Gastrocnemius medialis (tissue), 4 donors: ENCODE measurements around the gene CHCHD6. TPM values are rescaled to one million over a fixed set of nuclear protein-coding genes. Genes with fewer than 3 reads are reported as not detected.

Experiments used
- ATAC-seq, 2 donors: fragments of 150-250 bp; one replicate each; pipeline ENCODE4 v1.9.1; 2016
- DNase-seq, 2 donors: peaks; one replicate each; pipeline ENCODE4 v3.0.0-alpha.2; 2019
- H3K27ac ChIP-seq, 4 donors: fragments of 200-600 bp; sonication (generic); 1 replicate in 1 of 4; 2 replicates in 3 of 4; pipeline ENCODE4 v1.5.1; 2016 to 2018; ENCODE audit warnings: mild to moderate bottlenecking in 2 of 4, moderate library complexity in 1 of 4
- H3K27me3 ChIP-seq, 3 donors: fragments of 200-600 bp; sonication (generic) in 2 of 3; 1 replicate in 1 of 3; 2 replicates in 2 of 3; pipeline versions ENCODE4 v1.5.1 to v1.6.0; 2016 to 2019; ENCODE audit warnings: mild to moderate bottlenecking in 1 of 3, moderate library complexity in 1 of 3
- H3K36me3 ChIP-seq, 2 donors: fragments of 200-600 bp; sonication (generic) in 1 of 2; one replicate each; pipeline ENCODE4 v1.5.1; 2017 to 2018
- H3K4me1 ChIP-seq, 2 donors: fragments of 200-600 bp; sonication (generic) in 1 of 2; one replicate each; pipeline ENCODE4 v1.5.1; 2016 to 2017; ENCODE audit warnings: mild to moderate bottlenecking in 2 of 2
- H3K4me3 ChIP-seq, 4 donors: fragments of 200-600 bp; sonication (generic) in 3 of 4; 1 replicate in 1 of 4; 2 replicates in 3 of 4; pipeline ENCODE4 v1.5.1; 2016 to 2019; ENCODE audit warnings: mild to moderate bottlenecking in 2 of 4
- H3K9me3 ChIP-seq, 3 donors: fragments of 200-600 bp; sonication (generic) in 2 of 3; 1 replicate in 1 of 3; 2 replicates in 2 of 3; pipeline ENCODE4 v1.5.1; 2016 to 2019
- POLR2A ChIP-seq, 2 donors: fragments of 450-650 bp; IDR thresholded peaks; one replicate each; pipeline ENCODE4 v1.6.1; 2017; ENCODE audit warnings: antibody characterized with exemption in 2 of 2, mild to moderate bottlenecking in 2 of 2, moderate library complexity in 2 of 2
- in situ Hi-C, 4 donors: fragments of 200-750 bp; cut with MboI; loops; one replicate each; pipeline versions ENCODE4 v1.15.0 to v1.8.0; 2017; ENCODE audit warnings: low sequenced_read_pairs in 4 of 4
- intact Hi-C: fragments of 100-400 bp; cut with DNase I; formaldehyde crosslinking; loops from one replicate; pipeline ENCODE4 v1.15.1; 2023; ENCODE audit warnings: low total_unique reads
- total RNA-seq, 4 donors: library from RNA; depleted of rRNA; stranded (reverse); fragments of >200 nt; gene quantifications; one replicate each; pipeline versions ENCODE4 v1.1.0 to v1.2.3, GENCODE V29; 2016
- TF ChIP-seq, protein P1 (sequence below), 5 experiments: fragments of 450-650 bp in 3 of 5; fragments of 200-600 bp in 2 of 5; sonication (generic) in 2 of 5; IDR thresholded peaks in 4 of 5; conservative IDR thresholded peaks in 1 of 5; 1 replicate in 4 of 5; 2 replicates in 1 of 5; pipeline ENCODE4 v1.5.1; 2016 to 2019; ENCODE audit warnings: antibody characterized with exemption in 5 of 5, mild to moderate bottlenecking in 3 of 5, moderate library complexity in 3 of 5

The CHCHD6 gene
- total RNA-seq, 4 donors from 2014 or later, result 2.7 to 4.2 (median 3.4) TPM

DNA sequence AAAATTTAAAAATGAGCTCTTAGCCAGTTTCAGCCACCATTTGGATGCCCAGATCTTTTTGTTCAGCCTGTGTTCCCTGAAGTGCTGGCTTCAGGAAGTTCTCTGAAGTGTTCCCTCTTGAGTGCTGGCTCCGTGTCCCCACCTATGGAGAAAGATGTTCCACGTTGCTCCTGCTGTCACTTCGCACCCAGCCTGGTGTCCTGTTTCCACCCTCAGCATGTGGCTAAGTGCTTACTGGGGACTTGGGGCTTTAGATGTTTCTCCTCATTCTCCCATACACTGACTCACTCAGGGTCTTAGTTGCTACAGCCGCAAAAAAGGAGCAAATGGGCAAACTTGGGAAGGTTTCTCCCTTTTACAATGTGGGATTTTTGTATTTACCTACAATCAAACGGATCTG is 16.6 kb downstream of the CHCHD6 start:
- Histone ChIP-seq H3K27ac (no peak overlapping the region), H3K4me3 (no peak overlapping the region), H3K9me3 (no peaks in the 10 kb centered on the region), H3K27me3 (no peaks in the 10 kb centered on the region), H3K4me1 (no peaks in the 10 kb centered on the region), H3K36me3 (no peaks in the 10 kb centered on the region)
- DNase-seq, result no peak
- no peak for ATAC-seq
- in situ Hi-C loops, result no loop called here
- TF ChIP-seq POLR2A (IDR thresholded peaks at IDR 0.05), result no peak
- TF ChIP-seq, protein P1, sequence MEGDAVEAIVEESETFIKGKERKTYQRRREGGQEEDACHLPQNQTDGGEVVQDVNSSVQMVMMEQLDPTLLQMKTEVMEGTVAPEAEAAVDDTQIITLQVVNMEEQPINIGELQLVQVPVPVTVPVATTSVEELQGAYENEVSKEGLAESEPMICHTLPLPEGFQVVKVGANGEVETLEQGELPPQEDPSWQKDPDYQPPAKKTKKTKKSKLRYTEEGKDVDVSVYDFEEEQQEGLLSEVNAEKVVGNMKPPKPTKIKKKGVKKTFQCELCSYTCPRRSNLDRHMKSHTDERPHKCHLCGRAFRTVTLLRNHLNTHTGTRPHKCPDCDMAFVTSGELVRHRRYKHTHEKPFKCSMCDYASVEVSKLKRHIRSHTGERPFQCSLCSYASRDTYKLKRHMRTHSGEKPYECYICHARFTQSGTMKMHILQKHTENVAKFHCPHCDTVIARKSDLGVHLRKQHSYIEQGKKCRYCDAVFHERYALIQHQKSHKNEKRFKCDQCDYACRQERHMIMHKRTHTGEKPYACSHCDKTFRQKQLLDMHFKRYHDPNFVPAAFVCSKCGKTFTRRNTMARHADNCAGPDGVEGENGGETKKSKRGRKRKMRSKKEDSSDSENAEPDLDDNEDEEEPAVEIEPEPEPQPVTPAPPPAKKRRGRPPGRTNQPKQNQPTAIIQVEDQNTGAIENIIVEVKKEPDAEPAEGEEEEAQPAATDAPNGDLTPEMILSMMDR (IDR thresholded peaks at IDR 0.05 in 4 of 5, conservative IDR thresholded peaks at IDR 0.05 in 1 of 5), result no peak
- intact Hi-C loops, result no loop called here

DNA sequence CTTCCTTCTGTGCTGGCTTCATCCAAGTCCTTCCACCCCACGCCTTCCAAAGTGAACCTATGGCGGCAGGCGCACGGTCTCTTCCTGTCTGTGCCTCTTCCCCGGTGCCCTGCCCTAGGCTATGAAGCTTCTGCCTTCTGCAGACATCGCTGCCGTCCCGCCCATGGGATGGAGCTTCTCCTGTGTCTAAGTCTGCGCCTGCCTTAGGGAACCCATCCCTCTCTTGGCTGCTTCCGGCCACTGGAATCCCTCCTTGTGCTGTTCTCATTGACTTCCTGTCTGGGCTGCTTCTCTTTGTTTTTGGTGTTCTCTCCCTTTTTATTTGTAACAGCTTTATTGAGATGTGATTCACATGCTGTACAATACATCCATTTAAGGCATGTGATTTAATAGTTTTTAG is 17.2 kb downstream of the CHCHD6 start:
- H3K4me1 ChIP-seq, result no peaks in the 10 kb centered on the region
- no peak overlapping the region for H3K27ac ChIP-seq
- no peak for TF ChIP-seq POLR2A (IDR thresholded peaks at IDR 0.05)
- TF ChIP-seq, protein P1 (IDR thresholded peaks at IDR 0.05 in 4 of 5, conservative IDR thresholded peaks at IDR 0.05 in 1 of 5), result no peak
- in situ Hi-C loops (no loop called here), intact Hi-C loops (no loop called here)
- H3K9me3 ChIP-seq, result no peaks in the 10 kb centered on the region
- no peak for DNase-seq
- H3K4me3 ChIP-seq, result no peak overlapping the region
- no peaks in the 10 kb centered on the region for H3K27me3 ChIP-seq
- H3K36me3 ChIP-seq, result no peaks in the 10 kb centered on the region
- ATAC-seq, result no peak

DNA sequence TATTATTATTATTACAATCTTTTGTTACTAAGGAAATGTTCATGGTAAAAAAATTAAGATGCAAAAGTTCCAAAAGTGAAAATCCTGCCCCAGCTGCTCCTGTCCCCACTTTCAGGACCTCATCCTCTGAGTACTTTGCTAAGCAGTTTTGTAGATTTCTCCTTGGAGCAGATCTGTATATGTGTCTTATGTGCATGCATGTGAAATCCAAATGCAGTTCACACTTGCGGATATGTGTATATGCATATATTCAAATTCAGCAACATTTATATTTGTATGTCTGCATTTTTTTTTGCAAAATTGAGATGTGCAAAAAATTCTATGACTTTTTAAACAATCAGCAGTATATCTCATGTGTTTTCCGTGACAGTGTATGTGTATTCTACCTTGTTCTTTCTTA is 19.2 kb downstream of the CHCHD6 start:
- Histone ChIP-seq H3K4me1 (no peaks in the 10 kb centered on the region), H3K4me3 (no peak overlapping the region), H3K9me3 (no peaks in the 10 kb centered on the region), H3K27ac (no peak overlapping the region), H3K27me3 (no peaks in the 10 kb centered on the region), H3K36me3 (no peaks in the 10 kb centered on the region)
- in situ Hi-C loops, result no loop called here
- ATAC-seq (no peak), DNase-seq (no peak)
- no peak for TF ChIP-seq POLR2A (IDR thresholded peaks at IDR 0.05)
- TF ChIP-seq, protein P1 (IDR thresholded peaks at IDR 0.05 in 4 of 5, conservative IDR thresholded peaks at IDR 0.05 in 1 of 5), result no peak
- intact Hi-C loops, result no loop called here

DNA sequence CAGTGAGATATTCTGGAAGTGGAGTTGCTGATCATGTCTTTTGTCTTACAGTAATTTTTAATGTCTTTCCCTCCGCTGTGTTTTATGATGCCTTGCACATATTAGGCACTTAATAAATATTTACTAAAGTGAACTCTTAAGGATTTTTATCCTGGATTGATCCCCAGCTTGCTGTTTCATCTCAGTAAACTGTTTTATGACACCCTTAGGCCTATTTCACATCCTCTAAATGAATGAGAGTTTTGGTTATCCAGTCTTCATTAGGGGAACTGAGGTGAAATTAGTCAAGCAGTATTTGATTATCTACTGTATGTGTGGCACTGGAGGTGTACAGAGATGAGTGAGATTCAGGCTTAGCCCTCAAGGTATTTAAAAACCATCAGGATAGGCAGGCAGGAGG is 19.8 kb downstream of the CHCHD6 start:
- Histone ChIP-seq H3K27ac (no peak overlapping the region), H3K4me3 (no peak overlapping the region), H3K4me1 (no peaks in the 10 kb centered on the region), H3K9me3 (no peaks in the 10 kb centered on the region), H3K27me3 (no peaks in the 10 kb centered on the region), H3K36me3 (no peaks in the 10 kb centered on the region)
- ATAC-seq (no peak), DNase-seq (no peak)
- in situ Hi-C loops, result no loop called here
- TF ChIP-seq, protein P1 (IDR thresholded peaks at IDR 0.05 in 4 of 5, conservative IDR thresholded peaks at IDR 0.05 in 1 of 5), result no peak
- no peak for TF ChIP-seq POLR2A (IDR thresholded peaks at IDR 0.05)
- intact Hi-C loops, result no loop called here

DNA sequence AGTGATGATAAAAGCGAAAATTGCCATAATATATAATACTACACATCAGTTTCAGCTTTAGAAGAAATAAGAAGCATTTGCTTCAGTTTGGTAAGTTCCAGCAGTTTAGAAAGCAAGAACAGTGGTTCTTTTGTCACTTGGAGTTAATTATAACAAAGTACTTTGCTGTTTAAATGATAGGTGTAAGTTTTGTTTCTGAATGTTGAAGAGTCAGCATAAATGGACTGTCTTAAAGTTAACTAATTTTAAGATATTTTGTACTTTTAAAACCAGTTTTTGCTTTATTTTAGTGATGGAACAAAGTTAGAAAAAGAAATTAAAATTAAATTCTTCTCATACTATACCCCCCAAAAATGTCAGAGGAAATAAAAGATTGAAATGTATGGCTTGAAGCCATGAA is 24.6 kb downstream of the CHCHD6 start:
- Histone ChIP-seq H3K36me3 (no peaks in the 10 kb centered on the region), H3K27me3 (no peaks in the 10 kb centered on the region), H3K27ac (no peak overlapping the region), H3K9me3 (no peaks in the 10 kb centered on the region), H3K4me1 (no peaks in the 10 kb centered on the region), H3K4me3 (no peak overlapping the region)
- TF ChIP-seq, protein P1 (IDR thresholded peaks at IDR 0.05 in 4 of 5, conservative IDR thresholded peaks at IDR 0.05 in 1 of 5), result no peak
- TF ChIP-seq POLR2A (IDR thresholded peaks at IDR 0.05), result no peak
- DNase-seq, result no peak
- in situ Hi-C loops (no loop called here), intact Hi-C loops (no loop called here)
- ATAC-seq, result no peak
